HG02588 (cell line): ENCODE measurements around the gene GRN.
A peak's percentile ranks its signal among the peaks of the same experiment; 100 is the strongest.
"Not testable (repeated sequence)": the region's sequence is repeated elsewhere in the genome, so short reads cannot be mapped to it uniquely, and the experiment has no call there.

Experiments
- ATAC-seq: cut with Tn5 transposase; IDR thresholded peaks from one replicate; pipeline ENCODE4 v1.9.1; 2021; ENCODE audit warnings: mild to moderate bottlenecking, moderate library complexity; ENCODE audit not compliant: unreplicated experiment

Gene GRN

DNA sequence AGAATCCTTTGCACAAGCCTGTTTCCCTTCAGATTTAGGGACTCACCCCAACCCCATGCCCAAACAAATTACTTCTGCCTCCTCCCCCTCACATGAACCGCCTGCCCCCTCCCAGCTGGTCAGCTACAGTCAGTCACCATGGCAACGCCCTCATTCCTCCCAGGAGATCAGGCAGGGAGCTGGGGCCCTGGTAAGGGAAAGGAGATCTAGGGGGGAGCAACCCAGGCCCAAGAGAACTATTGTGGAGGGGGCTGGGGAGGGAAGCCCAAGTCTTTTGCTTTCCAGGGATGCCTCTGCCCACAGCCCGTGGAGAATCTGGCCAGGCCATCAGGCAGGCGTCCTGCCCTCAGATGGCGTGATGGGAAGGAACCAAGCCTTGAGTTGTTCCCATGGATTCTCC, 15.7 kb downstream of the GRN start:
- ATAC-seq: no peak

DNA sequence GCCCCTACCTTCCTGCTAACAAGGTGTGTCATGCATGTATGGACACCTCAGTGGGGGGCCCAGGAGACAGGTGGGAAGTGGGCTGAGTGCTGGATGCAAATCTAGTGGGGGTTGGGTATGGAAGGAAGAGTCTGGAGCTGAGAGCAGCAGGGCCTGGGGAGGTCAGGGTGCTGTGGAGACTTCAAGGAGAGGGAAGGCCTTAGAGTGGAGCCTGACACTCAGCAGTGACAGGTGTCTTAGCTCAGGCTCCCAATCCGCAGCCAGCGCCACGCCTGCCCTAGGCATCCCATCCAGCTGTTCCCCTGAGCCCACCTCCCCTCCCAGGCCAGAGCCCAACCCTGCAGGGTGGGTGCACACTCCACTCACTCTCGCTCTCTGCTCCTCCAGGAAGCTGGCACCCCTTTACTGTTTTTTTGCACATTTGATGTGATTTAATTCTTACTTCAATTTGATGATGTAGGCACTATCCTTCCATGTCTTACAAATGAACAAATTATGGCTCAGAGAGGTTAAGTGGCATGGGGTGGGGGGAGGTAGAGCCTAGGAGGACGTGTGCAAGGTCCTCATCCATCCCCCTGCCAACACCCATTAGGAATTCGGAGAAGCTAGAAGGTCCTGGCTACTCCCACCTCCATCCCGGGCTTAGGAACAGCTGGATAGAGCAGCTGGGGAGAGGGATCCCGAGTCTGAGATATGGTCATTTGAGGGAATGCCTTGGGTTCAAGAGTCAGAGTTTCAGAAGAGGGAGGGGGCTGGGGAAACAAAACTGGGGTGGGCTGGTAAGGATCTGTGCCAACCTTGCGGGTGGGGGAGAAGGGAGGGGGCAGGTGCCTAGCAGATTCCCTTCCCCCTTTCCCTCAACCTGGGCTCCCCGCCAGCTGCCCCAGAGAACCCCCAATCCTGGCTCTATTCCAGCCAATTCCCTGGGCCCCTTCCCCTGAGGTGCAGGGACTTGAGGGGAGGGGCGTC, 16.5 kb downstream of the GRN start:
- no peak for ATAC-seq

DNA sequence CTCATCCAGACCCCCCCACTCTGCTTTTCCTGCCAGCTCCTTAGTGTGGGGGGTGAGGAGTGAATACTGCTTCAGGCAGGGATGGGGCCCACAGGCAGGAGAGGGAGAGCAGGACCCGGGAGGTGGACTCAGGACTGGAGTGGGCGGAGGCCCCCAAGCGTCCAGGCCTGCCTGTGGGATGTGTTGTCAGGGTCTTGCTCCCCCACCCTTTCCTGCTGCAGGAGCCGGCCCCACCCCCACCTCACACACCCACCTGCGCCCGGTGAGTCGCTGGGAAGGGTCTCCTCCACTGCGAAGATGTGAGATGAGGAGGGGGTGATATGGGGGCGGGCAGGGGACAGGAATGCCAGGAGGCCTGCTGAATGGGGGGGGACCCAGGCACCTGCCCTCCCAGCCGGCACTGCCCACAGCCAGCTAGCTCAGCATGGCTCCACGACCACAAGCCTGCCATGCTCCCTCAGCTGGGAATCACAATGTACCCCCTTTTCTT, 17.4 kb downstream of the GRN start:
- ATAC-seq: no peak

DNA sequence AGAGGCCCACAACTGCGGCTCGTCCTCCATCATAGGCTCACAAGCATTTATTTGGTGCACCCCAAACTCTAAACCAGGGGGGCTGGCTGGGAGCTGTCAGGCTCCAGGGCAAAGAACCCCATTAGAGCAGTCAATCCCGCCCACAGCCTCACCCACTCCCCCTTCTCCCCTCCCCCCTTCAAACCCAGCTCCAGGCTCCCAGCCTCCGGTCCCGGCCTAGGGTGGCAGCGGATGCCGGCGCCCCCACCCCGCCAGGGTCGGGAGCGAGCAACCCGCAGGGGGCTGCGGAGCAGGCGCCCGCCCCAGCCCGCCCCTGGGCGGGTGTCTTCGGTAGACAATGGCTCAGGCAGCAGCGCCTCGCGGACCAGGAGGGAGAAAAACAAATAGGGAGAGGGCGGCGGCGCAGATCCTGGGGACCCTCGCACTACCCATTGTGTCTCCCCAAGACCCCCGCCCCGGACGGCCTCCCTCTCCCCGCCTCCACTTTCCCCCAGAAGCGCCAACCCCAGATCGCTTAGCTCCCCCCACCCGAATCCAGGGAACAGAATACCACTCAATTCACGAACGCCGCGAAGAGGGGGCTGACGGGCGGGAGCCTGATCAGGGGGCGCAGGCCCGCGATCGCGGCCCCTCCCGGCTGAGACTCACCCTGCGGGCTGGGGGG, 18.0 kb downstream of the GRN start:
- no peak for ATAC-seq

DNA sequence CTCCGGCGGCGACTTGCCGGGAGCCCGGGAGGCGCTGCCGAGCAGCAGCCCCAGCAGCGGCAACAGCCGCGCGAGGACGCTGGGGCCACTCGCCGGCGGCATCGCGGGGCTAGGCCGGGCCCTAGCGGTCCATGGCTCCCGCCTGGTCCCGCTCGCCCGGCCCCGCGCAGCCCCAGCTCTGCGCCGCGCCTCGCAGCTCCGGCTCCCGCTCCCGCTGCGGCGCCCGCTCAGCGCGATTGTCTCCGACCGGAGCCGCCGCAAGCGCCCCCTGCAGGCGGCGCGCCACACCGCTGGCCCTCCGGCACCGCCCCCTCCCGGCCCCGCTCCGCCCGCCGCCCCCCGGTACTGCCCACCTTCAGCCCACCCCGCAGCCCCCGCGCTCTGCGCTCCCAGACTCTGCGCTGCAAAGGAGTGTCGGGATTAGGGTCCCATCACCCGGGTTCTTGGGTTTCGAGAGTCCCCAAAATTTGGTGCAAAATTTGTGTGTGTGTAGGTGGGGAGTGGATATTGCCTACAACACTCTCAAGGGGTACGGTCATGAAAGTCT, 18.6 kb downstream of the GRN start, which contains the start of gene FAM171A2:
FAM171A2 (minus strand) TSS at position 241 of the 547 bp plus-strand sequence; CDS start at position 102, 139 bp downstream.
- peak; percentile 59 for ATAC-seq

DNA sequence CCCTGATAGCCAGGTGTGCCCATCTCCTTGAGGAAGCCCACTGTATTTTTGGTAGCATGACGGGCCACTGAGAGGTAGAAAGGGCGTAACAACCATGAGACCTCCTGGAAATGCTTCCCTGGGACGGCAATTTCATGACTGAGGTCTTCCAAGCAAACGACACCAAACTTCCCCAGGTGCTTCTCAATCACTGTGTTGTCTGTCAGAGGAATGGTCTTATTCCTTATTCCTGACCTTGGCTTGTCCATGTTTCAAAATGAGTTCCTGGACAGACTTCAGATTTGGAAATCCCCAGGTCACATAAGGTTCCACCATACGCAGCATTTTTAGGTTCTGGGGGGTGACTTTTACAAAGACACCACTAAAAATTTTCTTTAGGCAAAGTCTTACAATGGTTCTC, 19.9 kb downstream of the GRN start:
- ATAC-seq: not testable (repeated sequence)

DNA sequence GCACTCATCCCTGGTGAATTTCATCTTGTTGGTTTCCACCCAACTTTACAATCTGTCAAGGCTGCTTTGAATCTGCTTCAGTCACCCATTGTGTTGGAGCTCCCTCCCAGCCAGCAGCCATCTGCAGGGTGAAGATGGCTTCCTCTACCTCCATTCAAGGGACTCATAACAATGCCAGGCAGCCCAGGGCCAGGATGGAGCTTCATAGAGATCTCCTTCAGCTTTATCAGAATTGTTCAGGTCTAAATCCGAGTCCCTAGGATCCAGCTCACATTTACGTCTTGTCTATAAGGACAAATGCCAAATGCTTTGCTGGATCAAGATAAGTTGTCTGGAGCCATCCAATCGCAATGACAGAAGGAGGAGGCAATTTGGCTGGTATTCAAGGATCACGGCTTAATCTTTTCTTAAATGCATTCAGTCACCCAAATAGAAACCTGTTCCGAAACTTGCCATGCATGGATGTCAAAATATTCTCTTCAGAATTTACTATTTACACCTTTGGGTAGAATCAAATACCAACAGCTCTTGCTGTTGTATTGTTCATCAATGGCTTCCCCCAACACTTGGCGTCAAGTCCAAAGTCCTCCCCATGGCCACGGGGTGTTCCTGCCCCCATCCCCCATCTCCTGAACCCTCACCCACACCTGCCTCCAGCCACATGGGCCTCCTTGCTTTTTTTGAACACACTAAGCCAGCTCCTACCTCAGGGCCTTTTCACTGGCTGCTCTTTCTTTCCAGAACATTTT, 22.3 kb downstream of the GRN start:
- no peak for ATAC-seq

DNA sequence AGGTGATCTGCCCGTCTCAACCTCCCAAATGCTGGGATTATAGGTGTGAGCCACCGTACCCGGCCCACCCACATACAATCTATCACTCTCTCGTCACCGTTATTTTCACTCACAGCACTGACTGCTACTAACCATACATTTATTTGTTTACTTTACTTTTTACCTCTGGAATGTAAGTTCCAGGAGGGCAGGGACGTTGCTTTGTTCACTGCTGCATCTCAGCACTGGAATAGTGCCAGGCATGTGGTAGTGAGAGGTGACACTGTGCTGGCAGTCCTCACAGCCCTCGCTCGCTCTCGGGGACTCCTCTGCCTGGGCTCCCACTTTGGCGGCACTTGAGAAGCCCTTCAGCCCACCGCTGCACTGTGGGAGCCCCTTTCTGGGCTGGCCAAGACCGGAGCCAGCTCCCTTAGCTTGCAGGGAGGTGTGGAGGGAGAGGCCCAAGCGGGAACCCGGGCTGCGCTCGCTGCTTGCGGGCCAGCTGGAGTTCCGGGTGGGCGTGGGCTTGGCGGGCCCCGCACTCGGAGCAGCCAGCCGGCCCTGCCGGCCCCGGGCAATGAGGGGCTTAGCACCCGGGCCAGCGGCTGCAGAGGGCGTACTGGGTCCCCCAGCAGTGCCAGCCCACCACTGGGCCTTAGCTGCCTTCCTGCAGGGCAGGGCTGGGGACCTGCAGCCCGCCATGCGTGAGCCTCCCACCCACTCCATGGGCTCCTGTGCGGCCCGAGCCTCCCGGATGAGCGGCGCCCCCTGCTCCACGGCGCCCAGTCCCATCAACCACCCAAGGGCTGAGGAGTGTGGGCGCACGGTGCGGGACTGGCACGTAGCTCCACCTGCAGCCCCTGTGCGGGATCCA, 23.5 kb downstream of the GRN start:
- ATAC-seq: not testable (repeated sequence)

DNA sequence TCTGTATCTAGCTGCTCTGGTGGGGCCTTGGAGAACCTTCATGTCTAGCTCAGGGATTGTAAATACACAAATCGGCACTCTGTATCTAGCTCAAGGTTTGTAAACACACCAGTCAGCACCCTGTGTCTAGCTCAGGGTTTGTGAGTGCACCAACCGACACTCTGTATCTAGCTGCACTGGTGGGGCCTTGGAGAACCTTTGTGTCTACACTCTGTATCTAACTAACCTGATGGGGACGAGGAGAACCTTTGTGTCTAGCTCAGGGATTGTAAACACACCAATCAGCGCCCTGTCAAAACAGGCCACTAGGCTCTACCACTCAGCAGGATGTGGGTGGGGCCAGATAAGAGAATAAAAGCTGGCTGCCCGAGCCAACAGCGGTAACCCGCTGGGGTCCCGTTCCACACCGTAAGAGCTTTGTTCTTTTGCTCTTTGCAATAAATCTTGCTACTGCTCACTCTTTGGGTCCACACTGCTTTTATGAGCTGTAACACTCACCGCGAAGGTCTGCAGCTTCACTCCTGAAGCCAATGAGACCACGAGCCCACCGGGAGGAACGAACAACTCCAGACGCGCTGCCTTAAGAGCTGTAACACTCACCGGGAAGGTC, 24.4 kb downstream of the GRN start:
- not testable (repeated sequence) for ATAC-seq

DNA sequence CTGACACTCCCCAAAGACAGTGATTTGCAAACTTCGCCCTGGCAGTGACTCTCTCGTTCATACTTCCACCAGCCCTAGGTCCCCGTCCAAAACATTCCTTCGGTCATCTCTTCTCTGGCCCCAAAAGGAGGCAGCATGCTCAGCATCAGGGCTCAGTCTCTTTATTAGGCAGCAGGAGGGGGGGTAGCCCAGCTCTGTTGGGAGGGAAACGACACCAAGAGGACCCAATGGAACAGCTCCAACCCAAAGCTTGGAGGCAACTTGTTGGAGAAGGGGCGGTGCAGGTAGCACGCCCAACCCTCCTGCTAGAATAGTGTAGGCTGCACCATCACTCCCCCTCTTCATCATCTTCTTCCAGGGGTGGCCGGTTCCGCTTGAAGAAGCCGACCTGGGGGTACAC, 26.9 kb downstream of the GRN start:
- no peak for ATAC-seq

DNA sequence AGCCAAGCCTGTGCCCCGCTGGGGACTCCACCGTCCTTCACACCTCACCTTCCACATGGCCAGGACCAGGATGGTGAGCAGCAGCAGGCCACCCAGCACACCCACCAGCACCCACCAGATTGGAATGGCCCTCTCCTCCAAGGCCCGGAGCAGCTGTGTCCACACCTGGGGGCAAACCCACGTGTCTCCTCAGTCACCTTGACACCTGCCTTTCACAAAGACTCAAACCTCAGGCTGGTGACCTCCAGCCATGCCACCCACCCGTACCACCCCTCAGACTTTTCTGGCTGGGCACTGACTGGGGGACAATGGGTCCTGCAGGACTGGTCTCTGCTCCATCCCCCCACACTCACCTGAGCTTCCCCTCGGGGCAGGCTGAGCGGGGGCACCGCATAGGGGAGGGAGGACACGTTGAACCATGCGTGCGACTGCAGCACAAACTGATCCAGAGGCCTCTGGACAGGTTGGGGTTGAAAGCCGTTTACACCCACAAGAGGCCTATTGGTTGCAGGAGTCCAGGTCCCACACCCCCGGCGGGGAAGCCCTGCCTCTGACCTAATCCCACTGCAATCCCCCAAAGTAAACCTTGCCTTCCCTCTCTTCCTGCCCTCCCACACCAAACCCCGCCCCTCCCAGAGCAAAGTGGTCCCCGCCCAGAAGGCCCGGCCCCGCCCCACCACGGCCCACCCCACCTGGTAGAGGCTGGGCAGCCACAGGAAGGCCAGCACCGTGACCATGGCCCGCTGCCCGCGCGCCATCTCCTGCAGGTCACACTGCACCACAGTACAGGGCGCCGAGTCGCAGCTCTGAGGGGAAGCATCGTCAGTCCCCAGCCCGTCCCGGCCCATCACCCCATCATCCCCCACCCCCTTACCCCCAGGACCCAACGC, 29.4 kb downstream of the GRN start:
- ATAC-seq: no peak

DNA sequence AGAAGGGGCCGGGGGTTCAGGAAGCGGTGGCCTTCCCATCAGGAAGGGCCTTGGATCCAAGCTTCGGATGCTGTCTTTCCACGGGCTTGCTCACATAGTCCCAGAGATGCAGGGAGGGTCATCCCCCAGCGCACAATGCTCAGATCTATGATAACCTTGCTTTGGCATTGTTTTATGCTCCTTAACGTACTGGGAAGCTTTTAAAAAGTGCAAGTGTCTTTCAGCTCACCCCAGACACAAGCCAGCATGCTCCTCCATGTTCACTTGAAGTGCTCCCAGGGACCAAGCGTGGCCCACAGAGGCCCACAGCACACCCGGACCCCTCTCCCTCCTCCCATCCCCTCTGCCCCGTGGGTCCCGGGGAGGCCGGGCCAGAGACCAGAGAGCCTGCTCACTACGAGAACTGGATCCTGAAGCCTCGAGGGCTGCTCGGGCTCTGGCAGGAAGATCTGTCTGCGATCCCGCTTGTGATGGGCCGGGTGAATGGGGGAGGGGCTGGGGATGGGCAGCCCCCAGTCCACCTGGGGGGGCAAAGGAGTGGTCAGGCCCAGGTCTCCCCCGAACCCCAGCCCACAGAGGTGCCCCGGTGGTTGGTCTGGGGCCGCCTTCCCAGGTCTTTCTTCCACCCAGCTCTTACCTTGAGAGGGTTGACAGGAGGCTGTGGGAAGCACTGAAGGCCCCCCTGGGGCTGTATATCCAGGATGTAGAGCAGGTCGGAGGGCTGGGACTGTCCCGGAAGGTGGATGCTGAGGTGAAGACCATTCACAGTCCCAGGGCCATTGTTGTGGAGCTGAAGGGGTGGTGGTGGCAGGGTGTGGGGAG, 30.3 kb downstream of the GRN start:
- ATAC-seq: no peak

DNA sequence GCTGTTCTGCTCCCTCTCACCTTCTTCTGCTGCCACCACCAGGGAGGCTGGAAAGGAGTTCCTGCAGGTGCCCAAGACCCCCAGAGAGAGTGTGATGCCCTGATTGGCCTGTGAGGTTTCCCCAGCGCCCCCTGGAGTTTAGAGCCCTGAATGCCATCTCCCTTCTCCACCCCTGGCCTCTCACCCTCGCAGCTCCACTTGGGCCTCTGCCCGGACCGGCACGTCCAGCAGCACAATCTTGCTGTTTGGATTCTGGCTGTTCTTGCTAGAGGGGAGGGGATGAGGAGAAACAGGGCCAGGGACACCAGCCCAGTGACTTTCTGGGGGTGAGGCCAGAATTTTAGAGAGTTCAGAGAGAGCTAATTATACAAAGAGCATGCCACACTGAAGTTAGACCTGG, 31.0 kb downstream of the GRN start:
- ATAC-seq: no peak

DNA sequence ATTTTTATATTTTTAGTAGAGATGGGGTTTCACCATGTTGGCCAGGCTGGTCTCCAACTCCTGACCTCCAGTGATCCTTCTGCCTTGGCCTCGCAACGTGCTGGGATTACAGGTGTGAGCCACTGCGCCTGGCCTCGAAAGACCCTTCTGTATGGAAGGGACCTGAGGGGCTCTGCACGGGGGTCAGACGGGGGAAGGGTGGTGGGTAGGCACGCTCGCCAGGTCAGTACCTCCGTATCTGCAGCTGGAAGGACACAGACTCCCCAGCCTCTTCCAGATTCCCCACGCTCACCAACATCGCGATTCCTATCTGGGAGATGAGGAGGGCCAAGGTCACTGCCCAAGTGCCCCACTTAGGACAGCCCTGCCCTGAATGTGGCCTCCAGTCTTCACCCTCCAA, 31.7 kb downstream of the GRN start:
- no peak for ATAC-seq

DNA sequence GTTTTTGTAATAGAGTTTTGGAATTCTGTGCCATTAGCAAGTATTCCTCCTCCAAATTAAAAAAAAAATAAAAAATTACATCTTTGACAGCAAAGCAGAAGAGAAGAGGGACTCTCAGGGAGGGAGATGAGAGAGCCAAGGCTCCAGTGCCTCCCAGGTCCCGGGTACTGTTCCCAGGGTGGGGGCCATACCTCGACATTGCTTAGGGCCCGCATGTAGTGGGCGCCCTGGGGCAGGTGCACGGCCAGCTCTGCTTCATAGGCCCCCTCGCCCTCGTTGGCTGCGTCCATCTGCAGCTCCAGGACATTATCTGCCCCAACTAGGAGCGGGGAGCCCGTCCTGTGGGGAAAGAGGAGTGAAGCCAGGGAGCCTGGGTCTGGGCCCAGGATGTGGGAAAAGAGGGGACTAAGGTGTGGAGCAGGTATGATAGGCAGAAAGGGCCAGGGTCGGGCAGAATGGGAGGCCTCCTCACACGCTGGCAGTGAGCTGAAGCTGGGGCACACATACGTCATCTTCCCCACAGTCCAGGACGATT, 33.1 kb downstream of the GRN start:
- ATAC-seq: no peak

DNA sequence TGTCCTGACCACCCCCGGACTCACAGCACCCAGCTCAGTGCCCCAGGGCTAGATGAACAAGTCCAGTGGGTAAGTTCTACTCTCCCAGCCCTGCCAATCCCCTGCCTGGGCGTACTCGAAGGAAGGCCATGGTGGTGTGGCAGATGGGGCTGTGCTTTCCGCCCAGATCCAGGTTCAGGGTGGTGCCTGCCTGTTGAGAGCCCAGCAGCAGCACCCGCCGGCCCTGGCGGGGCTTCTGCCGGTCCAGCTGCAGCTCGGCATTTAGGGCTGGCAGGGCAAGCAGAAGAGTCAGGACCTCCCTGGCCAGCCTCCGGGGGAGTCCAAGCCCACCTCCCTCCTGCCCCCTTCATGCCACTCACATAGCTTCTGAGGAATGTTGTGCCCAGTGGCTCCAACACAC, 34.8 kb downstream of the GRN start:
- ATAC-seq: no peak

DNA sequence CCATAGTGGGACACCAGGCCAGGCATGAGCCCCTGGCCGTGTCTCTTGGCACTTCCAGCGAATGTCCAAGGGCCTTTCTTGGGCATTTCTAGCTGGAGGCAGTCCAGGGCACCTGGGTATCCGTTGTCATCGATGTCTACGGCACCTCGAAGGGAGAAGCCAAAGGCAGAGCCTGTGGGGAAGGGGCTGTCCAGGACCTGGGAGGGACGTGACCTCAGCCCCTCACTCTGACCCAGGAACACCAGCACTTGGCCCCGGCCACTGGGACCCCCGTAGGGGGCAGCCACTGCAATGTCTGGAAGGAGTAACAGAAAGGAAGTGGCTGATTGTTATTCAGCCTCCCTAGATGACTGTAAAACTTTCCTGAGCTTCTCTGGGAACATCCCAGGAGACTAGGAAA, 35.7 kb downstream of the GRN start:
- ATAC-seq: no peak
